ENCODE data around the gene STRN.
"Not testable (repeated sequence)": the region's sequence is repeated elsewhere in the genome, so short reads cannot be mapped to it uniquely, and the experiment has no call there.

Gene STRN

DNA sequence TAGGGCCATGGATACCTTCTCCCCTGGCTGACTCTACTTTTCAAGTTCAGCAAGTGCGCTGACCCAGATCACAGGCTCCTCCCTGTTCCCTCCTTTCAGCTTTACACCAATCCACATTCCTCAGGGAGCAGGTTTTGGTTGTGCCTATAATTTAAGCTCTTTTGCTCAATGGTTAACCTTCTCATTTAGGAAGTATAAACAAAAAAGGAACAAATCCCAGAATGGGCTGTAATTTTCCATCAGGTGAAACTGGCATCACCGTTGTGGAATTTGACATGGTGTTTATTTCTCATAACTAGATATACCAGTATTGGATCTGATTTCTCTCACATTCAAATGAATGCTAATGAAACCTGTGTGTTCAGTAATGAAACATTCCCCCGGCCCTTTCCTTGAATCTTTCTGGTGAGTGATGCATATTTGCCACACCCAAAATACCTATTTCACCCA, 13.6 kb downstream of the STRN start:
- no peak for DNase-seq (ENCODE audit: low read depth, low spot score)
- in situ Hi-C loops (cut with HindIII; ENCODE audit: low sequenced_read_pairs): no loop called here

DNA sequence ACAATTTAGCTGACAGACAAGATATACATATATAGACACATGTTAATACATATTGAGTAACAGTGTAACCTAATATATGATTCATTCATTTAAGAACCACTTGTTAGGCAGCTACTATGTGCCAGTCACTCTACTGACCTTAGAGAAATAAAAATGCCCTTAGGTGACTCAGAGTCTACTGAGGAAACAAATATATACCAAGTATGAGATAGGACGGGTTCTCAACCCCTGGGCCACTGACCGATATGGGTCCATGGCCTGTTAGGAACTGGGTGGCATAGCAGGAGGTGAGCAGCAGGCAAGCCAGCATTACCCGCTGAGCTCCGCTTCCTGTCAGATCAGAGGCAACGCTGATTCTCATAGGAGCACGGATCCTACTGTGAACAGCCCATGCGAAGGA, 14.8 kb downstream of the STRN start:
- H3K4me3 ChIP-seq (ENCODE audit: low read depth, low read length): no peak overlapping the region
- TF ChIP-seq, protein P1, sequence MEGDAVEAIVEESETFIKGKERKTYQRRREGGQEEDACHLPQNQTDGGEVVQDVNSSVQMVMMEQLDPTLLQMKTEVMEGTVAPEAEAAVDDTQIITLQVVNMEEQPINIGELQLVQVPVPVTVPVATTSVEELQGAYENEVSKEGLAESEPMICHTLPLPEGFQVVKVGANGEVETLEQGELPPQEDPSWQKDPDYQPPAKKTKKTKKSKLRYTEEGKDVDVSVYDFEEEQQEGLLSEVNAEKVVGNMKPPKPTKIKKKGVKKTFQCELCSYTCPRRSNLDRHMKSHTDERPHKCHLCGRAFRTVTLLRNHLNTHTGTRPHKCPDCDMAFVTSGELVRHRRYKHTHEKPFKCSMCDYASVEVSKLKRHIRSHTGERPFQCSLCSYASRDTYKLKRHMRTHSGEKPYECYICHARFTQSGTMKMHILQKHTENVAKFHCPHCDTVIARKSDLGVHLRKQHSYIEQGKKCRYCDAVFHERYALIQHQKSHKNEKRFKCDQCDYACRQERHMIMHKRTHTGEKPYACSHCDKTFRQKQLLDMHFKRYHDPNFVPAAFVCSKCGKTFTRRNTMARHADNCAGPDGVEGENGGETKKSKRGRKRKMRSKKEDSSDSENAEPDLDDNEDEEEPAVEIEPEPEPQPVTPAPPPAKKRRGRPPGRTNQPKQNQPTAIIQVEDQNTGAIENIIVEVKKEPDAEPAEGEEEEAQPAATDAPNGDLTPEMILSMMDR (IDR thresholded peaks at IDR 0.05; ENCODE audit: low read depth, low read length): no peak
- in situ Hi-C loops (cut with HindIII; ENCODE audit: low sequenced_read_pairs): no loop called here
- peak; percentile 2 for DNase-seq (ENCODE audit: low read depth, low spot score)

More for the DNA sequence above, 13.6 kb downstream of the STRN start:
- no peak overlapping the region for H3K4me3 ChIP-seq (ENCODE audit: low read depth, low read length)
- TF ChIP-seq, protein P1 (IDR thresholded peaks at IDR 0.05; ENCODE audit: low read depth, low read length): no peak

DNA sequence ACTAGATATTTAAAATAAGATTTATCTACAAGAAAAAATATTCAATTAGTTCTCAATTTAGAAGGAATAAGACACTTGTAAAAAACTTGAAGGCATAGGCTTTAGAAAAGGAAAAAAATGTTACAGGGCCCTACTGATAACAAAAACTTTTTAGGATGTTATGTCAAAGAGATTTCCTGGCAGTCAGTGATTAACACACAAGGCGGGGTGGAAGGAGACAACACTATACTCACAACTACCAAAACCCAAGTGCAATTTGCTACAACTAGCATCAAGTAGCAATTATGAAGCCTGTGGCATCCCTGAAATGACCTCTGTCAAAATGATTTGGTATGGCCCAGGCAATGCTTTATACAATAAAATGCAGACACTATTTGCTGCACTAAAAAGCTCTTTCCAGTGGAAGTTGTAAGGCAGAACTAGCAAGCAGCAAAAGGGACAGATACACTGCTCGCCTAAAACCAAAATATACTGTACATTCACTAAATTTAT, 15.3 kb downstream of the STRN start:
- TF ChIP-seq, protein P1 (IDR thresholded peaks at IDR 0.05; ENCODE audit: low read depth, low read length): no peak
- no peak overlapping the region for H3K4me3 ChIP-seq (ENCODE audit: low read depth, low read length)
- in situ Hi-C loops (cut with HindIII; ENCODE audit: low sequenced_read_pairs): no loop called here
- no peak for DNase-seq (ENCODE audit: low read depth, low spot score)

DNA sequence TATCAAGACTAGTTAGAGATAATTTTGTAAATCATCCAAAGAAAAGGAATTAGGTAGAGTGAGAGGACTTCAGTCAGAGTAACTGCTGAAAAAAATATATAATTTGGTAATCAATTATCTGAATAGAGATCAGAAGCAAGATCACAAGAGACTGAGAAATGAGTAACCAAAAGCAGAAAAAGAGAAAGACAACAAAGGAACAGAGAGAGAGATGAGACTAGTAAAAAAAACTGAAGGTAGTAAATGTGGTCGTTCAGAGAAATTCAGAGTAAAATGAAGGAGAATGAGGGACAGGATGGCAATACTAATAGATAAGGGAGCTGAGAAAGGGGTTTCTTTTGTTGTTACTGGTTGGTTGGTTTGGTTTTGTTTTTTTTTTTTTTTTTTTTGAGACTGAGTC, 16.5 kb downstream of the STRN start:
- in situ Hi-C loops (cut with HindIII; ENCODE audit: low sequenced_read_pairs): no loop called here
- H3K4me3 ChIP-seq (ENCODE audit: low read depth, low read length): no peak overlapping the region
- no peak for DNase-seq (ENCODE audit: low read depth, low spot score)
- TF ChIP-seq, protein P1 (IDR thresholded peaks at IDR 0.05; ENCODE audit: low read depth, low read length): no peak

DNA sequence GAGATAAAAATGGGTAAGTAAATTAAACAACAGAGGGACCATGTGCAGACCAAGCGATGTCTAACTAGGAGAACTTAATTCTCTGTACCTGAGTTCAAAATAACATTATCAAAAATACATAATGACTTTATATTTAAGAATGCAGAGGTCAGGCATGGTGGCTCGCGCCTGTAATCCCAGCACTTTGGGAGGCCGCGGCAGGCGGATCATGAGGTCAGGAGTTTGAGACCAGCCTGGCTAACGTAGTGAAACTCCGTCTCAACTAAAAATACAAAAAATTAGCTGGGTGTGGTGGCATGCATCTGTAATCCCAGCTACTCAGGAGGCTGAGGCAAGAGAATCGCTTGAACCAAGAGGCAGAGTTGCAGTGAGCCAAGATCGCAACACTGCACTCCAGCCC, 21.1 kb downstream of the STRN start:
- H3K4me3 ChIP-seq (ENCODE audit: low read depth, low read length); DNase-seq (ENCODE audit: low read depth, low spot score); in situ Hi-C loops (cut with HindIII; ENCODE audit: low sequenced_read_pairs): not testable (repeated sequence)

DNA sequence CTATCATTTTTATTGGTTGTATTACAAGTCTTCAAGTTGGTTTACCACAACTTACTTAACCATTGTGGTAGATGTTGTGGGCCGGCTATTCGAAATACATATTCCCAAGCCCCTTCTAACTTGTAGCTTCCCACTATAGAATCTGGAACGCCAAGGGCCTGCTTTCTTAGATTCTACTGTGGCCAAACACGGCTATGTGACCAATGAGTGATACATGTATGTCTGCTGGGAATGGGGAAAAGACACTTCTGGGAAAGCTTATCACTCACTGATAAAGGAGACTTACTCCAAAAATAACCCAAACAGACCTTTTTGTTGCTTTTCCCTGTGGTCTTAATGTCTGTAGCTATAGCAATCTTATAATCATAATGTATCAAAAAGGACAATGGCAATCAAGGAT, 24.5 kb downstream of the STRN start:
- no peak overlapping the region for H3K4me3 ChIP-seq (ENCODE audit: low read depth, low read length)
- in situ Hi-C loops (cut with HindIII; ENCODE audit: low sequenced_read_pairs): no loop called here
- no peak for DNase-seq (ENCODE audit: low read depth, low spot score)
- TF ChIP-seq, protein P1 (IDR thresholded peaks at IDR 0.05; ENCODE audit: low read depth, low read length): no peak

DNA sequence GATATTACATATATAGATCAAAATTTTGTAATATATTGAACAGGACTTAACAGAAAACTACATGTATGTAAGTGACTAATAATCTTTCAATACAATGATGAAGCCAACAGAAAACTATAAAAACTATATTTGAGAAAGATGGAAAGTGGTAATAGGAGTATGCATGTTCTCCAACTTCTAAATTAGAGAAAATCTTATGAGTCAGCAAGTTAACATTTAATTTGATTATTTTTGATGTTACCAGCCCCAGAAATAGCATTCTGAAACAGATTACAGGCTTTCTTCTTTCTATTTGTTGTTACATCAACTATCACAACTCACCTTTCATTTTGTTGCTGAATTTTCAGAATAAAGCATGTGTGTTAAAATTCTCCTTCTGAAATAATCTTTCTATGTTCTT, 29.8 kb downstream of the STRN start:
- DNase-seq (ENCODE audit: low read depth, low spot score); in situ Hi-C loops (cut with HindIII; ENCODE audit: low sequenced_read_pairs); H3K4me3 ChIP-seq (ENCODE audit: low read depth, low read length): not testable (repeated sequence)

DNA sequence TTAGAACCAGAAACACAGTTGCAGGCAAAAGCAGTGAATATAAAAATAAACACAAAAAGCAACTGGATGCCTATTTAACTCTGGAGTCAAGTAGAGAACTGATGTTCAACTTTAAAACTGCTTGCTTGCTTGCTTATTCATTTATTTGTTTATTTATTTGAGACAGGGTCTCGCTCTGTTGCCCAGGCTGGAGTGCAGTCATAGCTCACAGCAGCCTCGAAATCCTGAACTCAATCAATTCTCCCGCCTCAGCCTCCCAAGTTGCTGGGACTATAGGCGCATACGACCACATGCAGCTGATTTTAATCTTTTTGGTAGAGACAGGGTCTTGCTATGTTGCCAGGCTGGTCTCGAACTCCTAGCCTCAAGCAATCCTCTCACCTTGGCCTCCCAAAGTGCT, 34.6 kb downstream of the STRN start:
- in situ Hi-C loops (cut with HindIII; ENCODE audit: low sequenced_read_pairs); H3K4me3 ChIP-seq (ENCODE audit: low read depth, low read length); DNase-seq (ENCODE audit: low read depth, low spot score): not testable (repeated sequence)

DNA sequence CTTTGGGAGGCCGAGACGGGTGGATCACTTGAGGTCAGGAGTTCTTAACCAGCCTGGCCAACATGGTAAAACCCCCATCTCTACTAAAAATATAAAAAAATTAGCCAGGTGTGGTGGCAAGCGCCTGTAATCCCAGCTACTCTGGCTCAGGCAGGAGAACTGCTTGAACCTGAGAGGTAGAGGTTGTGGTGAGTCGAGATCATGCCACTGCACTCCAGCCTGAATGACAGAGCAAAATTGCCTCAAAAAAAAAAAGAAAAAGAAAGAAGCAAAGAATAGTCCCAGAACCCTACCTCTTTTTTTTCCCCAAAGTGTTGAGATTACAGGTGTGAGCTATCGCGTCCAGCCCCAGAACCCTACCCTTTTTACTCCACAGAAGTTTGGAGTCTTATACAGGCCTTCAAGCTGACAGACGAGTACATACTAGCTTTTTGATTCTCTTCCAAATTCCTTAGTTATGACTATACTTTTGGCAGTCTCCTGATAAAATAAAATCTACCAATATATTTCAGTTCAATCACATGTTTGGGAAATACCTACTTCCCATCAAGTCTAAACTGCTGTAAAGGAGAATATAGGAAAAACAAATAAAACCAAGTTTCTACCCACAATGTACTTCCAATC, 35.4 kb downstream of the STRN start:
- H3K4me3 ChIP-seq (ENCODE audit: low read depth, low read length); in situ Hi-C loops (cut with HindIII; ENCODE audit: low sequenced_read_pairs): not testable (repeated sequence)
- peak; percentile 73 for DNase-seq (ENCODE audit: low read depth, low spot score)

DNA sequence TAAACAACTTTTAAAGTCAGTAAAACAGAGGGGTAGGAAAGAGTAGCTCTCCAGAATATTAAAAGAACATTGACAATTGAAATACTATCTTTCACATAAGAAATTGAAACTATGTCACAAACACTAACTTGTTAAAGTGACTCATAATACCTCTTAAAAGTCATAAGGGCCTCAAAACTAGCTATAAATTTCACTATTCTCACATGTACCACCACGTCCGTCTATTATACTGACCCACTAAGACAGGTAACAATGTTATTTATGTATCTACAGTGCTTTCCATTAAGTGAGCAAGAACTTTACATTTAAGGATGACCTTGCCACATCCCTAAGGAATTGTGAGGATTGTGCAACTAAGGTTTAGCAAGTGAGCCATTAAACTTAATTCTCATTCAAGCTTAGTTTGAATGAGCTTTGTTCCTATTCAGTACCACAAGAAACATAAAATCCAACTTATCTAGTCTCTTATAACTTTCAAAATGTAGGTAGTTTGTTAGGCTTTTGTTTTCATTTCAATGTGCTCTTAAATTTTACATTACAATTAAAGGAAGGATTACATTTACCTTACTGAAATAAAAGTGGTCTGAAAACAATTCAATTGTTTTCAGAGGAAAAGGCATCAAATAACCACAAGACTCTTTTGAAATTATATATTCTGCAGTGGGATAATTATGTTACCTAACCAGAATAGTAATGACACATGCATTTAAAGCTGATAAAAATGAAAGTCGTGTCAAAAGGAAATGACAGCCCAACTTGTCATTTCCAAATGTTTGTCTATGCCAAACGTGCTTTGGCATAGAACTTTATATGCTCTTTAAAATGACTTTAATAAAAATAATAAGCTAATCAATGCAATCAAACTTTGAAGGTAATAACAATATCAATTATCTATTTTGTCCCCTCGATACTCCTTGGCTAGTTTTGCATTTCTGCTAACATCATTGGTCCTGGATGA, 39.9 kb downstream of the STRN start:
- H3K4me3 ChIP-seq (ENCODE audit: low read depth, low read length); DNase-seq (ENCODE audit: low read depth, low spot score); in situ Hi-C loops (cut with HindIII; ENCODE audit: low sequenced_read_pairs): not testable (repeated sequence)

DNA sequence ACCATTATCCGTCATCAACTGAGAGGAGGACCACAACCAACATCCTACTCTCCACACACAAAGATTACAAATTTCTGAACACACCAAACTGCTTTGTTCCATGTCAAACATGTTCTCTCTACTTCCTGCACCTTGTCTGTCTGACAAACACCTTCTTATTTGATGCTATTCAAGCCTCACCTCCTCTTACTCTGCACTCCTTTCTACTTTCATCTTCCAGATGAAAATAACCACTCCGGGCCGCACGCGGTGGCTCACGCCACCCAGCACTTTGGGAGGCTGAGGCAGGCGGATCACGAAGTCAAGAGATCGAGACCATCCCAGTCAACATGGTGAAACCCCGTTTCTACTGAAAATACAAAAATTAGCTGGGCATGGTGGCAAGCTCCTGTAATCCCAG, 43.7 kb downstream of the STRN start:
- DNase-seq (ENCODE audit: low read depth, low spot score); H3K4me3 ChIP-seq (ENCODE audit: low read depth, low read length); in situ Hi-C loops (cut with HindIII; ENCODE audit: low sequenced_read_pairs): not testable (repeated sequence)
